ENCODE data around the gene OPALIN.

OPALIN gene, protein sequence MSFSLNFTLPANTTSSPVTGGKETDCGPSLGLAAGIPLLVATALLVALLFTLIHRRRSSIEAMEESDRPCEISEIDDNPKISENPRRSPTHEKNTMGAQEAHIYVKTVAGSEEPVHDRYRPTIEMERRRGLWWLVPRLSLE

DNA sequence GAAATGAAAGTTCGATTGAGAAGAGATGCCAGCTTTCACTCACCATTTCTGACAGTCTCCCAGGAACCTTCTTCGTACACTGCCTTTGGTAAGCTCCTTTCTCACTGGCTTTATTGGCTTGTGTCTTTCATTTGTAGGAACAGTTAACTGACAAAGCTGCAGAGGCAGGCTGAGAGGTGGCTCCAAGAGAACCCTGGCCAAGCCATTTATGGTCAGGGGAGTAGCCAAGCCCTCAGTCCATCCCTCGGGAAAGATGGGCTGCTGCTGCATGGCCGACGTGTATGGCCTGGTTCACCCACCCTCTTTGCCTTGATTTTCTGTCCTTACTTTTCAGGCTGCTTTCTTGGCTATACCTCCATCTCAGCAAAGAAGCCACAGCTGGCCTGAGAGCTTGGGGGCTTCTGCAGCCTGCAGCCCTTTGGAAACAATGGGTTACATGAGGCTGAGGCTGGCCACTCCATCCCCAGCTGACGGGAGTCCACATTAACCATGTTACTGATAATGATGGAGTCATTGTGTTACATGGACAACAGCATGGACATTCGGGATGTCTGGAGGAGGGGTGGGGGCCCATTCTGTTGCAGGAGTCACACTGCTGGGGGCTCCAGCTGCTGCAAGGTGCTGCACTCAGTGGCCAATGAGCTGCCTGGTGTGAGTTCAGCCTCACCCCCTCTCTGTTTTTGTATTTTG, at the start of gene OPALIN:
TSS of gene OPALIN (minus strand) at position 152 of the 690 bp plus-strand sequence. CDS start at position 46, 106 bp downstream.
- DNase-seq, result peak in 31 of 58 donors; percentile 14 to 73 (median 38)

DNA sequence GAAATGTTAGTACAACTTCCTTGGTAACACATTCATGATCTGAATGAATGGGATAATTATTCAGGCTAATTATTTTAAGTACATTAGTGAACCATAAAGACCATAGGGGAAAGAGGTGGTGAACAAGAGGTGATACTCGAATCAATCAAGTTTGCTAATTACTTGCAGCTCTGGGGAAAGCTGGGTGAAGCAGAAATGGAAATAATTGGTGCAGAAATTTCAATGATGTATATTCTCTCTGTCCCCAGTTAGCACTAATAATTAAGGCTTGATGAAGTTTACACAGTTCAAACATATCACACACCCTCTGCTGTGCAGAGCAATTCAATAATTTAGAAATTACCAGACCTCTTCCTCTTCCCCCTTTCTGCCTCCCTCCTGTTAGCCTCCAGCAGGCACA, 49.4 kb upstream of the OPALIN start:
- no peak for DNase-seq

DNA sequence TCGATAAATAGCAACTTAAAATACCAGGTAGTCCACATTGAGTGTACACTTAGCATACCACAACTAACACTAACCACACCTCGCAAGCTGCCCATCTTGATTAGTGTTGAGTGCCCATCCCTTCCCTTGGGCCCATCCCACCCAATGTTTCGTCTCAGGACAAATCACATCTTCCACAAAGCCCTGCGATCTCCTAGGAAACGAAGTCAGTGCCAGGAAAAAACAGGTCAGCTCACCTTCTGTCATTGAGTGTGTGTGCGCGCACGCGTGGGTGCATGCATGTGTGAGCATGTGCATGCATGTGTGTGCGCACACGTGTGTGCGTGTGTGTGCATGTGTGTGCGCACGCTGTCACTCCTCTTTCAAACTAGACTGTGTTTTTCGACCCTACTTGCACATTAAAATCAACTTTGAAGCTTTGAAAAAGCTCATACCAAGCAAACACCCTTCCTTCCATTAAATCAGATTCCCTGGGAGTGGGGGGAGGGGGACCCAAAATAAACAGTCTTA, 48.8 kb upstream of the OPALIN start:
- DNase-seq, result no peak

DNA sequence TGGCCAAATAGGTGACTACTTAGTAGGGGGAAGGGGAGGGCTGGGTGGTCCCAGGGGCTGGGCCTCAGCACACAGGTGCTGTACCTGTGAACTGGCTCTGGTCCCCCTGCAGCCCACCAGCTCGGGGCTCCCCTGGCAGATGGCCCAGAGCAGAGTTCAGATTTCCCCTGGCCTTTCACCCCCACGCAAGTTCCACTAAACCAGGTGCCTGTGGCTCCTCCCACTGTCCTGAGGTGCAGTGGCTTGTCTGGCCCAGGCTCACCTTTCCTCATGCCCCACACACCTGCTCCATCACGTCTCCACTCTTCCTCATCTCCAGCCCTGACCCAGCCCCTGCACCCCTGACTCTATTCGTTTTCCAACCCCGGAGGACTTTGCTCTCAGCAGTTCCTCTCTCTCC, 47.3 kb upstream of the OPALIN start:
- DNase-seq, result no peak

DNA sequence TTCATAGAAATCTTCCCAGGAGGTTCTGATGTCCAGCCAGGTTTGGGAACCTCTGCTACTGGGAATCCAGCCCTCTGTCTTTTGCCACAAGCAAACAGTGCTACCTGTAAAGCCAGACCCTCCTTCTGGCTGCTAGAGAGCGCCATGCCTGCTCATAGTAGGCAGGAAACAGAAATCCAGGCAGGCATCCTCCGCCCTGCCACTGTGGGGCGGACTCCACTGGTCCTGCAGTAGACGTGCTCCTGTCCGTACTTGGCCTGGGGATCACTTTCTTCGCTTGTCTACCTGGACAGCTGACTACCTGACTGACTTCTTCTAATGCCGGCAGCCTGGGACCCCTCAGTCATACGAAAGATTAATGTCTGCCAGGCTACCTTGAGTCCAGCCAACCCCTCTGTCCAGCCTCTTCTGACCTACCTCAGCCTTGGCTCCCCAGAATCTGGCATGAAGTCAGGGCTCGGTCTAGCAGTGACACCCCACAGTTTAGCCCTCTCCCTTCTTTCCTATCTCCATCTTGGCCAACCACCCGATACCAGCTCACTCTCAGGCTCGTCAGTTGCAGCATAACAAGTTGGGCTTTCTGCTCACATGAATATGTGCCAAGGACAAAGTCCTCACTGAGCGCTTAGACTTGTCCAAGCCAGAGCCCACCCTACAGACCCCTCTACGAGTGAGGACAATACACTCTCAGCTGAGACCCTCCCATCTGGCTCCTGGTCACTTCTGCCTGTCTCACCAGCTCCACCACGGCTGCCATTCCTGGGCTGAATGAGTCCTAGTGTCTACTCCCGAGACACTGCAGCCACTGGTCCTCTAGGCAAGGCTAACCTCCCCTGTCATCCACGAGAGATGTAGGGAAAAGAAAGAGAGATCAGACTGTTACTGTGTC, 43.9 kb upstream of the OPALIN start:
- DNase-seq, result no peak

DNA sequence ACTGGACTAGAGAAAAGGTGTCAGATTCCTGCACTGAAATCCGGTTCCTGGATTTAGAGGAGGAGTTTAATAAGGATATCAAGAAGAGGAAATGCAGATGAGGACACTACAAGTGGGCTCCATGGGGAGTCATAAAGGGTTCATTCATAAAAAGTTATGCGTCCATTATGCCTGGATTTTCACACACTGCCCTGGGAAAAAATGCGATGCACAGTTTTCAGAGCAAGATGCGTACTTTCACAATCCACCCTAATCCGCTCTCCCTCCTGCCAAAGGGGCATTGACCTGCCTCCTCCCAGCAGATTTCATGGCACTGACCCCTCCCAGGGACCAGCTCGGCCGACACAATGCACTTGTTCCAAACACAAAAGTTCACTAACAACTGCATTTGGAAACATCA, 42.2 kb upstream of the OPALIN start:
- peak in 22 of 58 donors; percentile 5 to 66 (median 21) for DNase-seq

DNA sequence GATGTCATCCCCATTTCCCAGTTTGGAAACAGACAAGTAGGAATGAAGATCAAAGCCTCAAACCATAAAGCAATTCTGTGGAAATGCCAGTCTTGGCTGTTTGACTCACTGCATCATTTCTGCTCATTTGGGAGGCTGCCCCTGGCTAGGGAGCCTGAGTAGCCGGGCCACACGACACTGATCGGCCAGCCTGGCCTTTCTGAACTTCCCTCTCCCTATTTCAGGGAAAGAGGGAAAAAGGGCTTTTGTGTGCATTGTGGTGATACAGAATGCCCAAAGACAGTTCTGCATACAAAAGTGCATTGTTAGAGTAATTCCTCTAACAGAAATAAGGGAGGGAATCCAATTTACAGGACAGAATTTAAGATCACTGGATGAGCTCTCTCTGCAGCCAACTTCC, 41.7 kb upstream of the OPALIN start:
- peak in 33 of 58 donors; percentile 6 to 78 (median 34) for DNase-seq

DNA sequence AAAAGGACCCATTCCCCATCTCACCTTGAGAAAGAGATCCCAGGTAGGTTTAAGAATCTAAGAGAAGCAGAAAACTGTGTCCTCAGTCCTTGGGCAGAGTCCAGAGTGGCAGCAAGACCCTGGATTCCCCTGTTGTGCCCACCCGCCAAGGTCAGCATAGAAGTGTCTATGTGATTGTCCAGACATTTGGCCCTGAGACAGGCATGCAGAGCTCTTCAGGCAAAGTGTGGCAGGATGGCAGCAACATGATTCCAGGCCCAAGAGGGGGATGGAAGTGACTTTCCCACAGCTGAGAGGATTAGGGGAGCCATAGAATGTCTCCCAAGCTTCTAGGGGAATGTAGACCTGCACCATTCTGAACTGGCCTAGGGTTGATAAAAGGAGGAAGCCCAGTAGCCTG, 39.1 kb upstream of the OPALIN start:
- DNase-seq, result no peak

DNA sequence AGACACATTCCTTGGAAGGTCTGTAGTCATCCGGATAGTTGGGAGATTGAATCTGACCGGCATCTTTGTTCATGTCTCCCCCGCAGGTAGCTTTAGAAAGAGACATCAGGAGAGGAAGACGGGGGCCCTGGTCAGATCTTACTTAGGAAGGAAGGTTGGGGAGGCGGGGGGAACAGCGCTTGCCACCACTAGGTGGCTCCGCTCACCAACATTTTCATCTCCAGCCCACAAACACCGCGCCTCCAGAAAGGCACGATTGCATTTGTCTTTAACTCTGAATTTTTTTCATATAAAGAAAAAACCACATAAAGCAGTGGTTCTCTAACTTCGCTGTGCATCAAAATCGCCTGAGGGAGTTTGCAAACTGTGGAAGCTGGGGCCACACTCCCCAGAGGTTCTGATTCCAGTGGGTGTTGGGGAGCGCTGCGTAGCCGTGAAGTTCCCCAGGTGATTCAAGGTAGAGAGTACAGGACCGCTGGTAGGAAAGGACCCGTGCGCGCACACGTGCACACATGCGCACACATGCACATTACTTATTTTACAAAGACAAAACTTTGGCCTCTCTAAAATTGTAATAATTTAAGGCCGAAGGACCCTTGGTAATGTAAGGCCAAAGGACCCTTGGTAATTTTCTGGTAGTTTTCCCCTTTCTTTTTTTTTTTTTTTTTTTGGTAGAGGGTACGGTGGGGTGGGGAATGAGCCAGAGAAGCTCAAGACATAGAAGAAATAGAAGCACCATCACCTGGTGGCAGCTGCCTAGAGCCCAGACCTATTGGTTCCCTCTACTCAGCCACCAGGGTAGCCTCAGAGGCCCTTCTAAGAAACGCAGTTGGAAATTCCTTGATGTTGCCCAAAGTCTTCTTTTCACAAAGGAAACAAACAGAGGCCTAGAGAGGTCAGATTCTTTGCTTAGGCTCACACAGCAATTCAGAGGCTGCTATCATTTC, 37.4 kb upstream of the OPALIN start:
- DNase-seq, result peak in 54 of 58 donors; percentile 5 to 73 (median 46)

DNA sequence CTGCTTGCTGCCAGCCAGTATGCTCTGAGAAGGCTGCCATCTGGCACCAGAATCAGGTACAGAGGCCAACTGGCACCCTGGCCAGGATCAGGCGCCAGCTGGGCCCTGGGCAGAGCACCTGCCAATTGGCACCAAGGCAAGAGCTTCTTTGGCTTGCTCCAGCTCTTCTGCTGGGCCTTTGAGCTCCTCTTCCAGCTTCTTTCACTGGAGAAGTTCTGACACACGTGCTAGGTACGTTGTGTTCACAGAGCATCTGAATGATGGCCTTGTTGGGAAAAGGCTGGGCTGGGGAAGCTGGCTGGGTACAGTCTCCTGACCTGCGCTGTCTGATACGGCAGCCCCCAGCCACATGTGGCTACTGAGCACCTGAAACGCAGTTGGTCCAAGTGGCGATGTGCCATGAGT, 31.7 kb upstream of the OPALIN start:
- DNase-seq, result peak in 57 of 58 donors; percentile 9 to 91 (median 73)

DNA sequence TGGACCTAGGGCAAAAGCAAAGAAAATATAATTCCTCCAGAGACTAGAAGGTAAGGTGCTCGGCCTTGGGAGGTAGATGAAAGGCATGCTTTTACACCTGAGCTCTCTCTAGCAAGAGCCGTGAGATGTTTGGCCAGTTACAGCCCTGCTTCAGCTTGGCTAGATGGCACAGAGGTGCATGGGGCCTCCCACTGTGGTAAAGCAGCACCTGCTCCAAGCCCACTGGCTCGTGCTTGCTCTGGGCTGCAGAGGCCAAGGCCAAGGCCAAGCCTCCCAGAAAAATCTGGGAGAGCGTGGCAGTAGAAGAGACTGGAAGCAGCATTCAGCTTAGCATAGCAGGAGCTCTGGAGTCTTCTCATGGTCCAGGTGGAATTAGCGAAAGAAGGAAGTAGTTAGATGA, 31.0 kb upstream of the OPALIN start:
- DNase-seq, result no peak

DNA sequence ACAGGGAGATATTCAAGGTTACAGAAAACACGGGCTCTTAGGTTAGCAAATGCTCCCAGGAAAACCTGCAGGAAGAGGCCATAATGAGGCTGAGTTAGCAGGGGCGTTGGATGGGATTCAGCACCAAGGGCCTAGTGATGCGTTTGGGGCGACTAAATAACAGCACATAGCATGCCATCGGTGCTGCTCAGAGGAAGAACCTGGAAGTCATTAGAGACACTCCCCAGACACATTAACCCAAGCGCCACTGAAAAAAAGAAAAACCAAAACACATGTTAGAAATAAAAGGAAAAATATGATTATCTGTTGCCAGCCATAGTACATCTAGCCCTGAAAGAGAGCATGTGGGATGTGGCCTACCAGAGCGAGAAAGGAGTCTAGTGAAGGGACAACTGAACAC, 28.8 kb upstream of the OPALIN start:
- no peak for DNase-seq

DNA sequence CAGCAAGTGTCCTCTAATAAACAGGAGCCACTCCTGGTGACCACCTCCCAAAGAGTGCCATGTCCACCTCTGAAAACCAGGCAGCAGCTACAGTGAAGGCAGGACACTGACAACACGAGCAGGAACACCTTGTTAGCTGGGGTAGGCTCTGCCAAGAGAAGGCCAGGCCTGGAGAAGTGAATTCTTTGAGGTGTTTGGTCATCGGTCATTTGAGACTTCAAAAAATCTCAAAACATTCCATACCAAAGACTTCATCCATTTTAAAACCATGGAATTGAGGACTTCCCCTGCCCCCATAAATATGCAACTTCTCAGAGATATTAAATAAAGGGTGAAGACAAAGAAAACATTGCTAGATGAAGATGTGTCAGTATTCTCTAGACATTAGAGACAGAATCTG, 28.4 kb upstream of the OPALIN start:
- no peak for DNase-seq

DNA sequence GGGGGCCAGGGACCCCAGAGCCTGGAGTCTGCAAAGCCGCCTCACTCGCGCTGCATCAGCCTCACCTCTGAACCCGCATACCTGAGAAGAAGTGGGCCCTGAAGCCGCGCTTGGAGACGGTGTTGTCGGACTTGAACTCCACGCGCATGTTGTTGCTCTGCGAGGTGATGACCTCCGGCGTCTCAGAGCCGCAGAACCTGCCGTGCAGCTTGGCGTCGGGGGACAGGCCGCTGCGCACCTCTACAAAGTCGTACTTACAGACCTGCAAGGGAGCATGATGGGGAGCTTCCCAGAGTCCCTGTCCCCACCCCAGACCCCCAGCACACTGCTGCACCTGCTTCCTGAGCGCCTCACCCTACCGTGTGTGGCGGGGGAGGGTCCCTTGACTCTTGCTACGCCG, 25.7 kb upstream of the OPALIN start:
- DNase-seq, result no peak

DNA sequence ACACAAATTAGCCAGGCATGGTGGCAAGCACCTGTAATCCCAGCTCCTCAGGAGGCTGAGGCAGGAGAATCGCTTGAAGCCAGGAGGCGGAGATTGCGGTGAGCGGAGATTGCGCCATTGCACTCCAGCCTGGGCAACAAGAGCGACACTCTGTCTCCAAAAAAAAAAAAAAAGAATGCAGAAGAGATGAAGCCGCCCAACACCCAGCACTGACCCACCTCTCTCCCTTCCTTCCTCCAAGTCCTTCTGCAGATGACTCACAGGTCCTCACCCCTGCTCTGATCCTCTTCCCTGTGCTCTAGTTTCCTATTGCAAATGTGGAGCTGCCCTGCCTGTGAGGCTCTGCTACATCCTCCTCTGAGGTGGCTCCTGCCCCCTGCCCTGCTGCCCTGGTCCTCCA, 22.0 kb upstream of the OPALIN start:
- DNase-seq, result no peak

DNA sequence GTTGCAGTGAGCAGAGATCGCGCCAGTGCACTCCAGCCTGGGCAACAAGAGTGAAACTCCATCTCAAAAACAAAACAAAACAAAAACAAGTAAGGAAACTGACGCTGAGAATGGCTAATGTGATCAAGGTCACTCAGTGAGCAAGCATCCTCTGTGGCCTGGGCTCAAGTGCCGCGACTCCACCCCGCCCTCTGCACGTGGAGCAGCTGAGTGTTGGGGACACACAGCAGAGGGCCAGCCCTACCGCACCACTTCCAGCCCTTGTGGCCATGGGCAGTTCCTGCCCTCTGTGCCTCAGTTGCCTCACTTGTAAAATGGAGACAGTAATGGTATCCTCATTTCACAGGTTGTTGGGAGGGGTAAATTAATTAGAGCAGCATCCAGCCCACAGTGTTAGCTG, 21.0 kb upstream of the OPALIN start:
- no peak for DNase-seq

DNA sequence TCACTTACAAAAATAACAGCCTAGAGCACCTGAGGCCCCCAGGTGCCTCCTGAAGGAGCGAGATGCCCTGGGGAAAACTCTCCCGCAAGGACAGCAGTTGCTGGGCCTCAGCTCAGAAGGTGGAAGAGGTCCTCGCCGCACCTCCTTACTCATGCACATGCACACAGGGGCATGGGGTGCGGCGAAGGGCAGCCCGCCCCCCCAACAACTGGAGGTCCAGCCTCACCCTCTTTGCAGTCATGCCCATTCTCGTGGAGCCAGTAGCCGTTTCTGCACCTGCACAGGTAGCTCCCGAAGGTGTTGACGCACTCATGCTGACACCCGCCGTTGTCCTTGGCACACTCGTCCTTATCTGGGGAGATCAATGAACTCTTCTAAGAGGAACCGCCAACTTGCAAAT, 19.9 kb upstream of the OPALIN start:
- DNase-seq, result no peak

DNA sequence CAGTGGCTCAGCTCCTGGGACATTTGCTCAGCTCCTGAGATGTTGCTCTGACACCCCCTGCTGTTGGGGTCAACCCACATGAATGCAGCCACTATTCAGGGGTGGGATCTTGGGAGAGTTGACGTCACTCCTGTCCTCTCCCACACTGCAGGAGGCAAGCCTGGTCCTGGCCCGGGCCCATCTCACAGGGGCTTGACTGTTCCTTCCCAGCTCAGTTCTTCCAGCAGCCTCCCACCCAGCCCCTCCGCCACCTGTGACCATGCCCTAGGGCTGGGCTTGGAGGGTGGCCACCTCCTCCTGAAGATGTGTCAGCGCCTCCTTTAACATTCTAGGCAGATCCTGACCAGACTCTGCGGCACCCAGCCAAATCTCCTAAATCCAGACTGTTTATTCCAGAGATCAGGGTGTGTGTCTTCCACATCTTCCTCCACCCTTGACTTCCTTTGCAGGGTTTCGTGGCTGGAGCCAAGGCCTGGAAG, 19.1 kb upstream of the OPALIN start:
- DNase-seq, result no peak

DNA sequence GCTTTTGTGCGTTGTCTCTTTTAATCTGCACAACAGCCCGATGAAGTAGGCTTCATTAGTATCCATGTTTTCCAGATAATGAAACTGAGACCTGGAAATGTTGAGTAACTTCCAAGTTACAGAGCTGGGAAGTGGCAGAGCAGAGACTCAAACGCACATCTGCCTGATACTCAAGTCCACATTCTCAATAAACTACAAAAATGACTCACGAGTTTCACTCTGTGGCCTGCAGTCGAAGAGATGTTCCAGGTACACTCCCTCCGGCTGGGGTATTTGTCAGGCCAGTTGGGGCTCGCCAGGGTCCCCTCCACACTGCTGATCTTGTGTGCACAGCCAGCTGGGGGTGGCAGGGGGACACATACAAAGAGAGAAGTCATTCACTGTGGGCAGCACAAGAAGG, 17.7 kb upstream of the OPALIN start:
- no peak for DNase-seq

DNA sequence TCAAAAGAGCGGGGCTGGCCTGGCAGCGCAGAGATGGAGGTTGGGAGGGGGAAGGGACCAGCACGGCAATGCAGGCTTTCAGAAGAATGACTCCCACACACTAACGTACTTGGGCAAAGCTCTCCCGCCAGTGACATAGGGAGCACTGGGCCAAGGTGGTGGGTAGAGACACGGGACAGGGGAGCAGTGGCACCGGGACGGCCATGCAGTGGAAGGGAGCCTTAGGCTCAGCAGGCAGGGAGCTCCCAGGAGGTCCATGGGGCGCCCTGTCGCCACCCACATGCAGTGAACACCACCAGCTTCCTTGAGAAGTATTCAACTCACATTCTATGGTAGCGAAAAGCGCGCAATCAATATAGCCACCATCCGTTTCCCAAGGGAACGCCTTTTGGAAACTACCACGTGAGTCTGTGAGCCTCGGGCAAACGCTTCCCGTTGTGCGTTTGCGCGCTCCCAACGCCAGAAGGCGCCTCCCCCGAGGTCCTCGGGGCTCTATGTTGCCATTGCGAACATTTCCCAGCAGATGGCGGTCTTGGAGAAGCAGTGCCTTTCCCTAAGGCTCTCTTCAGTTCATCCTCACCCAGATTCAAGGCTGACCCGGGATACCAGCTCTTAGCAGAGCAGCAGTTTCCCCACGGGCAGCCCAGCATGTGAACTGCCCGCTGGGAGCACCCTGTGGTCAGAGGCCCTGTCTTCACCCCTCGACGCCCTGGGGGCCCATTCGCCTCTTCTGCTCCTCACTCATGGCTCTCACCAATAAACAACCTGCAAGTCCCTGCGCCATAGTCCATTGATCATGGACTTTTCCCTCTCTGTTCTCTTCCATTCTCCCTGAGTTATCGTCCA, 16.4 kb upstream of the OPALIN start:
- DNase-seq, result peak; percentile 43 to 95 (median 82)

Data from anterior cingulate cortex (tissue), 58 donors.